GM19240 (cell line): ENCODE results near the gene CMKLR1.

ENCODE experiments used
- DNase-seq: peaks from one replicate; pipeline ENCODE4 v3.0.0; 2011; ENCODE audit warnings: low spot score; ENCODE audit not compliant: insufficient read length

The CMKLR1 gene, protein sequence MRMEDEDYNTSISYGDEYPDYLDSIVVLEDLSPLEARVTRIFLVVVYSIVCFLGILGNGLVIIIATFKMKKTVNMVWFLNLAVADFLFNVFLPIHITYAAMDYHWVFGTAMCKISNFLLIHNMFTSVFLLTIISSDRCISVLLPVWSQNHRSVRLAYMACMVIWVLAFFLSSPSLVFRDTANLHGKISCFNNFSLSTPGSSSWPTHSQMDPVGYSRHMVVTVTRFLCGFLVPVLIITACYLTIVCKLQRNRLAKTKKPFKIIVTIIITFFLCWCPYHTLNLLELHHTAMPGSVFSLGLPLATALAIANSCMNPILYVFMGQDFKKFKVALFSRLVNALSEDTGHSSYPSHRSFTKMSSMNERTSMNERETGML

DNA sequence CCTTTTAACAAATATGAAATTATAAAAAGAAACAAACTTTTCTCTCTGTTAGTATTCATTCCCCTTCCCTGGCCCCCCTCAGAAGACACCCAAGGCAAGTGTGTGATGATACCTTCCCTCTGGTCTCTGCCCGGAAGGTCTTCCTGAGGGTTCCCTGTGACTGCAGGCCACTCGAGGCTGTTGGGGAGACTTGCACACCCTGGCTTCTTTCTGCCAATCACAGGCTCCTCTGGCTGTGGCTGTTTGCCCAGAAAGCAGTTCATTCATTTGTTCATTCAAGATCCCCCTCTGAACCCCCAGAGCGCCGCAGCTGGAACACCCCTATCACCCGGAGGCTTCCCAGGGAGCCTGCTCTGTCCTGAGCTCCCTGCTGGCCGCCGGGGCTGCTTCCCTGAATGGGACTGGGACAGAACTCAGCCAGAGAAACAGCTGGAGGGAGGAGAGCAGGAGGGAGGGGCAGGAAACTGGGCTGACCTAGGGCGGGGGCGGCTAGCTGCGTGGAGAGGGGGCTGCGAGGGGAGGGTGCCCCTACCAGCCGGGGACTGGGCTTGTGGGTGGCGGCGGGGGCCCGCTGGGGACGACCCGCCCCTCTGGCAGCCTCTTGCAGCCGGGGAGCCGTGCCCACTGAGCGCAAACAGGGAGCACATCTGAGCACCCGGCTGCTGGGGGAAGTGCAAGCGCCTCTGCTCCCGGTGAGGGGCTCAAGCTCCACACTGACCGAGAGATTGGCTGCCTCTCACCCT lies at the start of gene CMKLR1:
CMKLR1 (minus strand) TSS at position 397 of the 743 bp plus-strand sequence. CDS start 45,720 bp downstream, outside the sequence.
- DNase-seq, result no peak

DNA sequence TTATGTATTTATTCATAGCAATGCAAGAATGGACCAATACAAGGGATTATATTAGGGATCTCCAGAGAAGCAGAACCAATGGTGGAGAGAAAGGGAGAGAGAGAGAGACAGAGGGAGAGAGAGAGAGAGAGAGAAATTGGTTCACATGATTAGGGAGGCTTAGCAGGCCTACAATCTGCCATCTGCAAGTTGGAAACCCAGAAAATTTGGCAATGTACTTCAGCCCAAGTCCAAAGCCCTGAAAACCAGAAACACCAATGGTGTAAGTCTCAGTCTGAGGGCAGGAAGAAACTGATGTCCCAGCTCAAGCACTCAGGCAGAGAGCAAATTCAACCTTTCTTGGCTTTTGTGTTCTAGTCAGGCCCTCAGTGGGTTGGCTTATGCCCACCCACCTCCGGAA lies 48.7 kb upstream of the CMKLR1 start:
- no peak for DNase-seq

DNA sequence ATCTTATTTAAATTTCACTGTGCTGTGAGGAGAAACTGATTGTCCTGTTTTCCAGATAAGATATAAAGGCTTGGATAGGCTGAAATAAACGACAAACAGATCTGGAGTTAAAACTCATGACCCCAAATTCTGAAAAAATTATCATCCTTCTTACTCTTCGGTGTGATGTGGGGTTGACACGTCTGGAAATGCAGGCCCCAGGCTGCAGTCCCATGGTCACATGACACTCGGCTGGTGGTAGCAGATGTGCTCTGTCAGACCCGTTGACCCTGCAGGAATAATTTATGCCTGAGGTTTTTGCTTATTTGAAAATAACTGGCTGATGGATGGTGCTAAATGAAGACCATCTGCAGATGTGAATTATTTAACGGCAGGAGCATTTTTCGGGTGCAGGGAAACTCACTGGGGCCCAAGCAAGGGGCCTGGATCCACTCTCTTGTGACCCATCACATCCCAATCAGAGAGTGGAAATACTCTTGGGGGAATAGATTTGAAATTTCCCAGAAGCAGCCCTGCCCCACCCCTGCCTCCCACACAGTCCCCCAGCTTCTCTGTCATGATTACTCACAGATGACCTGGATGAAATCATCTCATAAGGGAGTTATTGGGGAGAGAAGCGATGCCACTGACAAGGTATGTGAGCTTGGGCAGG lies 47.7 kb upstream of the CMKLR1 start:
- DNase-seq, result no peak

DNA sequence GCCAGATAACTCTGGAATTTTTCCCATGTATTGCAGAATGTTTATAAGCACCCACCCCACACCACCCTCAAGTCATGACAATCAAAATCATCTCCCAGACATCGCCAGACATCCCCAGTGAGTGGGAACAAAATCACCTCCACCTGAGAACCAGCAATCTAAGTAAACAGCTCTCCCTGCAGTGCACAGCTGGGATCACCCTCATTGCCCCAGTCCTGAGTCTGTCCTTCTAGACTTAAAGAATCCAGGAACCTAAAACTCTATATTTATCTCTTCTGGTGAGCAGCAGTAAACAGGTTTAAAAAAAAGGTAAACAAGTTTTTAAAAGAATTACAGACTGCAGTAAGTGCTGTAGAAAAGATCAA lies 43.3 kb upstream of the CMKLR1 start:
- no peak for DNase-seq

DNA sequence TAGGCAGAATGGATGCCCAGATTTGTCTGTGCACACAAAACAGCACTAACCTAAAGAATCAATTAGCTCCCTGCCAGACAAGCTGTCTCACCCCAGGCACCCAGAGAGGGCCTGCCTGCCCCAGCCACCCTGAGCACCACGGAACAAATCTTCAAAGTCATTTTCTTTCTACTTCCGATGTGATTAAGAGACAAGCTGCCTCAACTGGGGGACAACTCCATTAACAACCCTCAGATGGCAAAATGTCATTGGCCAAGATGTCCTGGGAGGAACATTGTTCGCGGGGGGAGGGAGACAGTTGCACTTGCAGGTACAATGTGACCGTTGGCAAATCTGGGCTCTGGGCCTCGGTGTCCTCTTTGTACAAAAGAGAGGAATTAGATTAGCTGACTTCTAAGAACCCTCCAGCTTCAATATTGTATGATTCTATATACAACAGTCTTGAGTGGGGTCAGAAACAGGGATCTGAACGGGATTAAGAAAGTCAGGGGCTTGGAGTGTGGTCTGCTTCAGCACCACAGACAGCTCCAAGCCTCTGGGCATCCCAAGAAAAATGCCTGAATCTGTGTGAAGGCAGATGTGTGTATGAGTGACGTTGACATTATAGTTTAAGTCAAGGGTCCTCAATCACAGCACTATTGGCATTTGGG lies 42.8 kb upstream of the CMKLR1 start:
- no peak for DNase-seq

DNA sequence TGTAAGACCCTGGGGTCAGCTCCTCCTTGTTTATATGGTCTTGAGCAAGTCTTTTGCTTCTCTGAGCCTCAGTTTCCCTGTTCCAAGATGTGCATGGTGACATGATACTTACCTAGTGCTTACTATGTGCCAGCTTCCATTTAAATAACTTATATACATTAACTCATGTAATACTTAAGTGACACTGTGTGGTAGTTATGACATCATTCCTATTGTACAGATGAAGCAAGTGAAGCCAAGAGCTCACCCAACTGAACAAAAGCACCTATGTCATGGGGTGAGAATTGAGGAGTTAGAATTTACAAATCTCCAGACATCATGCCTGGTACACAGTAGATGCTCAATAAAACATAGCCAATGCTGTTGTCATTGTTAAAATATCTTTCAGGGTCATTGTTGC lies 41.3 kb upstream of the CMKLR1 start:
- no peak for DNase-seq

DNA sequence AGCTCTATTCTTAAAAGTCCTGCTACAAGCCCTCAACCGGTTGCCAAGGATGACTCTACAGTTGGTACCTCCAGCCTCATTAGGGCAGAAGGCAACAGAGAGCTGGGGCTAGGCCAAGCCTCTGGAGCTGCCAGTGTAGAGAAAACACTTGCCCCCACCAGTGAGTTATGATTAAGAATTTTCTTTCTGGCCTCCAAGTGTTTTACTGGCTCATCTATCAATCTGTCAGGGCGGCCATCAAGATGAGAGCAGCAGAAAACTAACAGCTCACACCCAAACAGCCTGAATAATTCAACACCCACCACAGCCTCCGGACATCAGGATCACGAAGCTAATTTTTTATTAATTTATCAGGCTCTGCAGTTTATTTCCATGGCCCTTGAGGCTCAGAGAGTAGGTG lies 40.7 kb upstream of the CMKLR1 start:
- no peak for DNase-seq

DNA sequence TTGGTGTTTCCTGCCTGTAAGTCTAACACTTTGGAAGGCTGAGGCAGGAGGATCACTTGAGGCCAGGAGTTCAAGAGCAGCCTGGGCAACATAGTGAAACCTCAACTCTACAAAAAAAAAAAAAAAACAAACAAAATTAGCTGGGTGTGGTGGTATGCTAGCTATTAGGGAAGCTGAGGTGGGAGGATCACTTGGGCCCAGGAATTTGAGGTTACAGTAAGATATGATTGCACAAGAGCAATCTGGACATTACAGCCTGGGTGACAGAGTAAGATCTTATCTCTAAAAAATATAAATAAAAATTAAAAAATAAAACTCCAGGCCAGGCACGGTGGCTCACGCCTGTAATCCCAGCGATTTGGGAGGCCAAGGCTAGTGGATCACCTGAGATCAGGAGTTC lies 39.8 kb upstream of the CMKLR1 start:
- DNase-seq, result no peak

DNA sequence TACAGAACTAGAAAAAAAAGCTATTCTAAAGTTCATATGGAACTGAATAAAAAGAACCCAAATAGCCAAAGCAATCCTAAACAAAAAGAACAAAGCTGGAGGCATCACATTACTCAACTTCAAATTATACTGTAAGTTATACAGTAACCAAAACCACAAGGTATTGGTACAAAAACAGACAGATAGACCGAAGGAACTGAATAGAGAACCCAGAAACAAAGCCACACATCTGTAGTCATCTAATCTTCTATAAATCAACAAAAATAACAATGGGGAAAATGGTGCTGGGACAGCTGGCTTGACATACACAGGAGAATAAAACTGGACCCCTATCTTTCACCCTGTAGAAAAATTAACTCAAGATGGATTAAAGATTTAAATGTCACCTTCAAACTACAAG lies 38.1 kb upstream of the CMKLR1 start:
- DNase-seq, result no peak

DNA sequence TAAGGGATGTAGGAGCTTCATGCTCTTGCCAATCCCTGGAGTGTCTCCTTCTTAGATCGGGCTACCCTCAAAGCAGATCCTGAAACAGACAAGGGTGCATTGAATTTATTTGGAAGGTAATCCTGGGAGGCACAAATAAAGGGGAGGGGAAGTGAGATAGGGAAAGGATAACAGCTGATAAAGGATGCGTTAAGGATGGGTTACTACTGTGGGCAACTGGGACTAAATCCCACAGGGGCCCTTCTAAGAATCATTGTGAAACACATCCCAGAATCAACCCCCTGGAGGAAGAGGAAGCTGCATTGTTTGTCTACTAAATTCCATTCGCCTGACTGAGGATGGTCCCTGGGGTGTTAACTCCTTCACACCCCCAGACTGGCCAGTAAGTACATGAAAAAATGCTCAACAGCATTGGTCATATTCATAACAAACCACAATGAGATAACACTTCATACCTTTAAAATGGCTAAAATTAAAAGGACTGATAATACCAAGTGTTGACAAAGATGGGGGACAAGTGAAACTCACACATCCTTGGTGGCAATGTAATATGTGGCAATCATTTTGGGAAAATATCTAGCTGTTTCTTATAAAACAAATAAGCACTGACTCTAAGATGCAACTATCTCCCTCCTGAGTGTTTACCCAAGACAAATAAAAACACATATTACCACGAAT lies 37.0 kb upstream of the CMKLR1 start:
- no peak for DNase-seq

DNA sequence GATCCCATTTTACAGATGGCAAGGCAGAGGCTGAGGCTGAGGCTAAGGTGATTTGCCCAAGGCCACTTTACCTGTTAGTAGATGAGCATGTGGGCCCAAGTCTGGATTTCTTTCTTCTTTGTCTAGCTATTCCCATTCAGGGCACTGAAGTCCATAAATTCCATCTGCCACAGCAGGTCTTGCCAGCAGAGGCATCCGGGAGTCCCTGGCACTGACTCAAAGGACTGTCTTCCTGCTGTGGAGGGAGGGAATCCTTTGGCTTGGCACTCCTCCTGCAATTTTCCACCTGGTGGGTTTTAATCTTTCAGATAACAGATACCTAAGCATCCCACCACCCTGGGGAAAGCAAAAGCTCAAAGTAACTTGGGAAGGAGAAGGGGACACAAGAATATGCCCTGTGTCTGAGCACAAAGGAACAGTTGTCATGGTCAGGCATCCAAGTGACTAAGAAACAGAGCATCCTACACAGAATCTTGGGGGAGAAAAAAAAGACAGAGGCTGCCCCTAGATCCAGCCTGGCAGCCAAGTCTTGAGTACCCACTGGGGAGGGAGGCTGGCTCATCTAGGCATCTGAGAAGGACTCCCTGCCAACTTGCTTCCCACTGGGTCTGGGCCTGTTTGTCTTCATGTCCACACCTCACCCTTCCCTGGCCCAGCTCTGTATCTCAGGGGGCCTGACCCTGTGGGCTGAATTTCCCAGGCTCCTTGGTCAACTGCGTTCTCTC lies 35.6 kb upstream of the CMKLR1 start:
- no peak for DNase-seq

DNA sequence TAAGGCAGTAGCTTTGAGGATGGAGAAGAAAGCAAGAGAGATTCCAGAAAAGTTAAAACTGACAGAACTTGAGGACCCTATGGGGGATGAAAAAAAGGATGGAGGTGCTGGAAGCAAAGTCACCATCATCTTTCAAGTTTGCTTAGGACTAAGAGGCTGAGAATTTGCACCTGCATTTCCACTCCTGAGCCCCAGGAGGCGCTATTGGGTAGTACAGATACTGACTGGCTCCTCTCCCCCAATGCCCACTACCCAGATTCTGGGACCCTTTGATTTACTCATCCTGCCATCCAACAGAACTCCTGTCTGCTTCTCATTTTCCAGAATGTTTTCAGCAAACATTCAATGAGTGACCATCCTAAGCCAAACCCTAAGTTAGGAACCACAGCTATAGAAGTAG lies 34.0 kb upstream of the CMKLR1 start:
- DNase-seq, result no peak

DNA sequence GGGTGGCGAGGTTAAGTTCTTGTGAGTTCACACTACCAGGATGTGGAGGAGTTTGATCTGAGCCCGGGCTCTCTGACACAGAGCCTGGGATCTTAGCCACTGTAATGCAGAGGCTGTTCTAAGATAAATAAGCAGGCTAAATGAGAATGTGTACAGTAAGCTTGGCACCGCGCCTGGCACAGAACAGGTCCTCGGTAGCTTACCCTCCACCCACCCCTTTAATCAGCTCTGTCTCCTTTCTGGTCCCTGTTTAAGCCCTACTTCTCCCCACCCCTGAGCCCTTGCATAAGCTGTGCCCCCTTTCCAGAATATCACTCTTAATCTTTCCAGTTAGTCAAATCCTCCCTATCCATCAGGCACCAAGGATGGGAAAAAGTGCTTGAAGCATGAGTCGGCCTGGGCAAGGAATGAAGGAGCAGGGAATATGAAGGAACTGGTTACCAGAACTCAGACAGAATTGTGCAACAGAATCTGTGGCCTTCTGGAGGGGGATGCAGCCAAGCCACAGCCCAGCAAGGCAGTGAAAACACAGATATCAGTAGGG lies 32.8 kb upstream of the CMKLR1 start:
- no peak for DNase-seq

DNA sequence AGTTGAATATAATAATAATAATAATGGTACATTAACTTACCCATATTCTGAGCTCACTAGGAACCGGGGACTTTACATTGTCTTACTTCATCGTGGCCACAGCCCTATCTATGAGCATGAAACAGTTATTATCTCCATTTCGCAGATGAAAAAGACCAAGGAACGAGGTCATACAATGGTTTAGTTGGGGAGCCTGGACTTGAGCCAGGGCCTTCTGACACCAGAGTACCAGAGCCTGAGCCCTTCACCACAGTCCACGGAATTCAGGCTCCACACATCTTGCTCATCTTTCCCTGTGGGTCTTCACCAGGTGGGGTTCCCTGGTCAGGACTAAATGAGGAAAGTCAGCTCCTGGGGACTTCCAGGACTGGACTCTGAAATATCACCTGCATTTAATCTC lies 31.3 kb upstream of the CMKLR1 start:
- DNase-seq, result no peak

DNA sequence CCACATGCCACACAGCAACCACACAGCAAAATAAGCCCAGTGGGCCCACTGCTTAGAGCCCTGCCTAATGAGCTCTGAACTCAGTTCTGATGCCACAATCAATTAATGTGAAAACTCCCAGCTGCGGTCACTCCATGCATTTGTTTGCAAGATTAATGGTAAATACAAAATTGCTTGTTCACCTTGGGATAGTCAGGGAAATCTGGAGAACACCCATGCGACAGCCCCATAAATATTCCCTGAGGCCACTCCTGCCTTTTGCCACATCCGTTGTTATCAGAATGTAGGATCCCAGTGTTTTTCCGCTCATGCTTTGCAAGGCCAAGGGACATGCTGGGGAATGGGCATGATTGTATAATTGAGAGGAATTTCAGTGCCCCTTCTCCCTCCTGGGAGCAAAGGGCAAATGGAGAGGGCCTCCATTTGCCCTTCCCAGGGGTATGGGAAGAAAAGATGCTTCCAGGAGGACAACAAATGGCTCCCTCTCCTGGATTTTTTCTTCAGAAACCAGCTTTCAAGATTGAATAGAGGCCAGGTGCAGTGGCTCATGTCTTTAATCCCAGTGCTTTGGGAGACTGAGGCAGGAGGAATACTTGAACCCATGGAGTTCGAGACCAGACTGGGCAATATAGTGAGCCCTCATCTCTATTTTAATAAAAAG lies 30.8 kb upstream of the CMKLR1 start:
- DNase-seq, result no peak

DNA sequence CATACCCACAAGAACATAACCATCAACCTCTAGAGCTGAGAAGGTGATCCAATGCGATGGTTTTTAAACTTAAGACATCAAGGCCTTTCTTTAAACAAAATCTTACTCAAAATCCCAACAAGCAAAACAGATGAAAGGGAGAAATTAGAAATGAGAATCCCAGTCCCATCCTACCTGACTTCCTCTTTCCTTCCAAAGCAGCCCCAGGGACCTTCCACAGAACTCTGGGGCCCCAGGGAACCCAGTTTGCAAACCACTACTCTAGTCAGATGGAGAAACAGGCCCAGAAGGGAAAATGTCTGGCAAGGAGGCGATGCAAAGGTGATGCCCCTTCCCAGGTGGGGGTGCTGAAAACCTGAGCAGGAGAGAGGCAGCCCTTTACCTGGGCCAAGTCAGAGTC lies 29.0 kb upstream of the CMKLR1 start:
- no peak for DNase-seq

DNA sequence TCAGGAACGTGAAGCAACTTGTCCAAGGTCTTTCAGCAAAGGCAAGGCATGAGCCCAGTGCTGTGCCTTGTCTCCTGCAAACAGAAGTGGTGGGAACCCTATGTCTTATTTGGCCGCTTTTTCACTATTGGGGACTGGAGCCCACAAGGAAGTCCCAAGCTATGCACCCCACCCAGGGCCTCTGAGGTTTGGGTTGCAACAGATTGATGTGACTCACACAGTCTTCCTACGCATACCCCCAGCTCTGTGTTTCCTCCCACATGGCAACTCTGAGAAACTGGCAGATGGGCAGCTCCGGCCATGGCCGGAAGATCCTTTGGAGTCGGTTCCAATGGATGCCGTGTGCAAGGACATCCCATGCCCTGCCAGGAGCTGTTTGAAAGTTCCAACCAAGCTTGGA lies 28.3 kb upstream of the CMKLR1 start:
- no peak for DNase-seq

DNA sequence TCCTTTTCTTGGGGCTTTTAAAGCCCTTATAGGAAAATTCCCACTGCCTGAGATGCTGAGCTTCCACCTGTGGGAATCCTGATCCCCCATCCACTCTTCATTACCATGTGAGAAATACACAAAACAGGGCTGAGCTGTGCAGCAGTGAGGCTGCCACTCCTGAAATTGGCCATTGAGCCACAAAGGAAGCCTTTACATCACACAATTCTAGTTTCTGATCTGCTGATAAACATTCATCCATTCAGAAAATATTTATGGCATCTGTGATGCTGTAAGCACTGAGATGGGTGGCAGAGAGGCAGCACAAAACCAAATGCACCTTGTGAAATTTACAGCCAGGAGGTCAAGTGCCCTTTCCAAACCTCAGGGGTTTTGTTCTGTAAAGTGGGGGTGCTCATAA lies 26.2 kb upstream of the CMKLR1 start:
- no peak for DNase-seq

DNA sequence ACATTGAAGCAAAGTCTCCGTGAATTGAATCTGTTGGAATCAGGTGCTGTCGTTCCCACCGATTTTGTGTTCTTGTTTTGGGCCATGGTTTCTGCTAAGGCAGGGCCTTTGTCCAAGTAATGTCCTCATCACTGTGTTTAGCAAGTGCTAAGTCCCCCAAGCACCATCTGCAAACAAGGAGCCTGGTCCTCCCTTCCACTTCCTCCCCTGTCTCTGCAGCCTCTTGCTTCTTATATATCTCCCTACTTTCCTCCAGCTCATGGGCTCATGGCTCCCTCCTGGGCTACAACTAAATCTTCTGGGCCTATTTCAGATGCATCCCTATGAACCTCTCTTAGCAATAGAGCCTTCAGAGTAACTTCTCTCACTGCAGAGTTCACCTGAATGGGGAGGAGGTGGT lies 25.8 kb upstream of the CMKLR1 start:
- no peak for DNase-seq

DNA sequence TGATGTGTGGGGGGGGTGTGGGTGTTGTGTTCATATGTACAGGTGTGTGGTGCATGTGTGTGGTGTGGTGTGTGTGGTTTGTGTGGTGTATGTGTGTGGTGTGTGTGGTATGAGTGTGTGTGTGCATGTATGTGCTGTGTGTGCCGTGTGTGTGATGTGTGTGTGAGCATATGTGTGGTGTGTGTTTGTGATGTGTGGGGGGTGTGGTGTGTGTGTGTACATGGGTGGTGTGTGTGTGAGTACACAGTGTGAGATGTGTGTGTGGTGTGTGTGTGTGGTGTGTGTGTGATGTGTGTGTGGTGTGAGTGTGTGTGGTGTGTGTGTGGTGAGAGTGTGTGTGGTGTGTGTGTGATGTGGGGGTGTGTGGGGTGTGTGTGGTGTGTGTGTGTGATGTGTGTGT lies 24.5 kb upstream of the CMKLR1 start:
- DNase-seq, result no peak
